OCI-M2 (cell line): ENCODE results near the gene PDPK1.
"Not testable (repeated sequence)": the region's sequence is repeated elsewhere in the genome, so short reads cannot be mapped to it uniquely, and the experiment has no call there.

Experiments
- DNase-seq: peaks from one replicate; lab custom pipeline; 2025; ENCODE audit not compliant: unreplicated experiment; lab: John Stamatoyannopoulos, UW

PDPK1 gene

GRCh38 chr16:2523801-2524231, 14.0 kb upstream of the PDPK1 start:
- DNase-seq: no peak

GRCh38 chr16:2524339-2524938, 13.4 kb upstream of the PDPK1 start:
- DNase-seq: no peak

- no peak for DNase-seq
These were observed 11.7 kb upstream of the PDPK1 start for GRCh38 chr16:2526135-2526534.

GRCh38 chr16:2527071-2527783, 10.6 kb upstream of the PDPK1 start:
- DNase-seq: no peak

- DNase-seq: no peak
These were observed 10.1 kb upstream of the PDPK1 start for GRCh38 chr16:2527784-2528100.

- DNase-seq: no peak
These were observed 9.4 kb upstream of the PDPK1 start for GRCh38 chr16:2528161-2529060.

GRCh38 chr16:2529061-2529931, 8.5 kb upstream of the PDPK1 start:
- no peak for DNase-seq

GRCh38 chr16:2529961-2530628, 7.7 kb upstream of the PDPK1 start:
- DNase-seq: no peak

- no peak for DNase-seq
These were observed 7.0 kb upstream of the PDPK1 start for GRCh38 chr16:2530629-2531318.

GRCh38 chr16:2531371-2531695, 6.5 kb upstream of the PDPK1 start, which contains the start of gene CEMP1:
Gene CEMP1, minus strand, starts transcription at chr16:2531408. Its CDS starts 335 bp downstream, at chr16:2531073.
- DNase-seq: no peak

- DNase-seq: no peak
These were observed 5.9 kb upstream of the PDPK1 start for GRCh38 chr16:2531696-2532493.

GRCh38 chr16:2532494-2533141, 5.2 kb upstream of the PDPK1 start:
- no peak for DNase-seq

GRCh38 chr16:2533142-2533755, 4.6 kb upstream of the PDPK1 start:
- not testable (repeated sequence) for DNase-seq

GRCh38 chr16:2533912-2534311, 3.9 kb upstream of the PDPK1 start:
- DNase-seq: no peak

- not testable (repeated sequence) for DNase-seq
These were observed 3.5 kb upstream of the PDPK1 start for GRCh38 chr16:2534335-2534734.

GRCh38 chr16:2535625-2536013, 2.2 kb upstream of the PDPK1 start:
- DNase-seq: no peak

GRCh38 chr16:2539192-2539844, 1.5 kb downstream of the PDPK1 start:
- DNase-seq: not testable (repeated sequence)
